WTC11 (cell line): ENCODE measurements around the gene NKD1.

Source experiments
- CREM ChIP-seq: sonication (generic); formaldehyde crosslinking; IDR thresholded peaks from 2 replicates; pipeline ENCODE4 v1.8.1; 2022; ENCODE audit warnings: mild to moderate bottlenecking, missing genetic modification reagents, moderate library complexity
- NR3C1 ChIP-seq: sonication (generic); formaldehyde crosslinking; conservative IDR thresholded peaks from 2 replicates; pipeline ENCODE4 v1.8.1; 2023; ENCODE audit warnings: low read depth, mild to moderate bottlenecking, missing genetic modification reagents
- ZSCAN18 ChIP-seq: fragments of 250-450 bp; sonication (Bioruptor Pico); IDR thresholded peaks from 2 replicates; pipeline ENCODE4 v2.1.2; 2022; ENCODE audit warnings: mild to moderate bottlenecking, moderate library complexity

- TF ChIP-seq CREM (CRISPR knock-in tag) (no peak), NR3C1 (no peak), ZSCAN18 (CRISPR knock-in tag) (no peak)
Observed at GRCh38 chr16:50692644-50692998, 144.4 kb downstream of the NKD1 start.
